IMR-90 (cell line): ENCODE results near the gene CD38. TPM values are rescaled to one million over a fixed set of nuclear protein-coding genes. Genes with fewer than 3 reads are reported as not detected.

Experiments
- ATAC-seq: fragments of 200-7000 bp; cut with Tn5 transposase; 2 replicates; pipeline ENCODE4 v1.9.1; 2020; ENCODE audit warnings: low read depth, mild to moderate bottlenecking, moderate library complexity
- BruUV-seq: library from RNA; stranded (reverse); fragments of 400-500 nt; replicated peaks from 2 replicates; lab custom pipeline; 2021; lab: Mats Ljungman, UMichigan
- CTCF ChIA-PET: fragments of 300-600 bp; formaldehyde crosslinking; extraction: SDS; loops from one replicate; lab custom pipeline; 2021; ENCODE audit warnings: antibody characterized with exemption; lab: Yijun Ruan, JAX
- POLR2A ChIA-PET: fragments of 300-600 bp; sonication (Branson Sonifier 250); formaldehyde crosslinking; loops from one replicate; lab custom pipeline; 2022; ENCODE audit warnings: antibody characterized with exemption; ENCODE audit not compliant: unreplicated experiment; lab: Charles Lee
- DNase-seq: peaks from one replicate; pipeline ENCODE4 v3.0.0; 2013
- H2AFZ ChIP-seq: replicated peaks from 2 replicates; pipeline ENCODE3; 2013; ENCODE audit warnings: low read length, mild to moderate bottlenecking; ENCODE audit not compliant: poor library complexity
- H2AK5ac ChIP-seq: 2 replicates; pipeline ENCODE4 v1.6.1; 2013; ENCODE audit warnings: low read depth, low read length, inconsistent platforms
- H2AK9ac ChIP-seq: replicated peaks from 2 replicates; pipeline ENCODE3; 2013; ENCODE audit warnings: mild to moderate bottlenecking, low read depth, low read length, moderate library complexity; ENCODE audit not compliant: poor library complexity
- H2BK120ac ChIP-seq: 2 replicates; pipeline ENCODE4 v1.6.1; 2013; ENCODE audit warnings: low read depth, low read length, inconsistent platforms
- H2BK15ac ChIP-seq: 3 replicates; pipeline ENCODE4 v1.6.1; 2013; ENCODE audit warnings: low read depth, low read length, inconsistent platforms
- H2BK20ac ChIP-seq: 2 replicates; pipeline ENCODE4 v1.6.1; 2013; ENCODE audit warnings: low read depth, mild to moderate bottlenecking, inconsistent platforms, low read length, moderate library complexity
- H2BK5ac ChIP-seq: 2 replicates; pipeline ENCODE4 v1.6.1; 2013; ENCODE audit warnings: mild to moderate bottlenecking, low read depth, low read length, inconsistent platforms; ENCODE audit not compliant: poor library complexity, severe bottlenecking
- H3K14ac ChIP-seq: replicated peaks from 2 replicates; pipeline ENCODE4 v1.6.1; 2013; ENCODE audit warnings: low read depth, low read length, inconsistent platforms
- H3K18ac ChIP-seq: 2 replicates; pipeline ENCODE4 v1.6.1; 2013; ENCODE audit warnings: low read depth, low read length, control low read depth
- H3K23ac ChIP-seq: 2 replicates; pipeline ENCODE4 v1.6.1; 2013; ENCODE audit warnings: low read depth, low read length, inconsistent platforms
- H3K27ac ChIP-seq: 2 replicates; pipeline ENCODE4 v1.5.1; 2013; ENCODE audit warnings: mild to moderate bottlenecking, control low read depth, low read length; ENCODE audit not compliant: insufficient read depth
- H3K27me3 ChIP-seq: 2 replicates; pipeline ENCODE4 v1.6.1; 2013; ENCODE audit warnings: low read length; ENCODE audit not compliant: control insufficient read depth, insufficient read depth
- H3K36me3 ChIP-seq: 2 replicates; pipeline ENCODE4 v1.6.1; 2013; ENCODE audit warnings: low read length, mixed read lengths; ENCODE audit not compliant: control insufficient read depth, insufficient read depth
- H3K4ac ChIP-seq: 2 replicates; pipeline ENCODE4 v1.6.1; 2013; ENCODE audit warnings: low read depth, low read length, inconsistent platforms
- H3K4me1 ChIP-seq: 2 replicates; pipeline ENCODE4 v1.6.1; 2013; ENCODE audit warnings: low read length, mixed read lengths; ENCODE audit not compliant: control insufficient read depth, insufficient read depth
- H3K4me2 ChIP-seq: 2 replicates; pipeline ENCODE4 v1.6.1; 2013; ENCODE audit warnings: low read depth, mild to moderate bottlenecking, control low read depth, low read length, moderate library complexity
- H3K4me3 ChIP-seq: 2 replicates; pipeline ENCODE4 v1.5.1; 2013; ENCODE audit warnings: low read depth, mild to moderate bottlenecking, control low read depth, low read length, moderate library complexity; ENCODE audit not compliant: insufficient read depth
- H3K56ac ChIP-seq: 2 replicates; pipeline ENCODE4 v1.6.1; 2013; ENCODE audit warnings: low read length, inconsistent platforms; ENCODE audit not compliant: insufficient read depth; ENCODE audit errors: extremely low read depth
- H3K79me1 ChIP-seq, 2 experiments: 2 replicates each; pipeline ENCODE4 v1.6.1; 2013; ENCODE audit warnings: low read length in 2 of 2, inconsistent platforms in 1 of 2, low read depth in 1 of 2
- H3K9ac ChIP-seq: 2 replicates; pipeline ENCODE4 v1.6.1; 2013; ENCODE audit warnings: low read depth, low read length, control low read depth
- H3K9me1 ChIP-seq: 2 replicates; pipeline ENCODE4 v1.6.1; 2013; ENCODE audit warnings: low read length, inconsistent platforms; ENCODE audit not compliant: insufficient read depth
- H3K9me3 ChIP-seq: 2 replicates; pipeline ENCODE4 v1.6.1; 2013; ENCODE audit warnings: low read length; ENCODE audit not compliant: control insufficient read depth, insufficient read depth
- H4K20me1 ChIP-seq: 2 replicates; pipeline ENCODE4 v1.6.1; 2013; ENCODE audit warnings: low read length, inconsistent platforms; ENCODE audit not compliant: insufficient read depth
- H4K5ac ChIP-seq: 2 replicates; pipeline ENCODE4 v1.6.1; 2013; ENCODE audit warnings: mild to moderate bottlenecking, low read depth, low read length, control low read depth
- H4K8ac ChIP-seq, 2 experiments: 2 replicates each; pipeline ENCODE4 v1.6.1; 2013; ENCODE audit warnings: low read depth in 2 of 2, low read length in 2 of 2, control low read depth in 1 of 2, inconsistent platforms in 1 of 2
- H4K91ac ChIP-seq: 2 replicates; pipeline ENCODE4 v1.6.1; 2013; ENCODE audit warnings: low read depth, low read length, inconsistent platforms; ENCODE audit not compliant: insufficient read depth
- MAZ ChIP-seq: IDR thresholded peaks from 2 replicates; pipeline ENCODE4 v1.6.1; 2012; ENCODE audit warnings: low read depth, mild to moderate bottlenecking, low read length, improper control_type of control experiment, moderate library complexity, borderline replicate concordance
- WGBS, 2 experiments: methylation state at CpG; one replicate each; pipeline versions ENCODE4 v1.1.5 to v1.1.7; 2013; ENCODE audit warnings: missing lambda C conversion rate in 2 of 2; ENCODE audit not compliant: insufficient read length in 1 of 2; ENCODE audit errors: extremely low coverage in 2 of 2; 5-methylcytosine and 5-hydroxymethylcytosine counted together
- dilution Hi-C: fragments of 300-500 bp; cut with HindIII; formaldehyde crosslinking; loops from one replicate; pipeline ENCODE4 v1.14.3; 2018; ENCODE audit warnings: low sequenced_read_pairs; ENCODE audit not compliant: unreplicated experiment
- in situ Hi-C: fragments of 300-500 bp; cut with MboI; formaldehyde crosslinking; loops from 3 replicates; pipeline ENCODE4 v1.14.3; 2019; ENCODE audit warnings: low sequenced_read_pairs, inconsistent platforms, mixed read lengths
- intact Hi-C: fragments of 100-400 bp; cut with micrococcal nuclease; formaldehyde crosslinking; loops from 2 replicates; pipeline ENCODE4 v1.10.0; 2022
- polyA plus RNA-seq, 3 experiments: library from polyadenylated mRNA; depleted of rRNA; stranded (reverse); fragments of >200 nt; gene quantifications; 2 replicates each; pipeline ENCODE4 v1.2.3, GENCODE V29; 2012; ENCODE audit warnings: low replicate concordance in 1 of 3
- total RNA-seq: library from RNA; depleted of rRNA; stranded (reverse); fragments of >200 nt; gene quantifications from 2 replicates; pipeline ENCODE4 v1.2.3, GENCODE V29; 2012

CD38 gene
- total and polyA plus RNA-seq, 2 of the 4 experiments (the other 2 are of a cell fraction) = not detected

GRCh38 chr4:15779809-15780208, 1.7 kb downstream of the CD38 start:
- Histone ChIP-seq H3K27ac (no peak overlapping the region), H3K79me1 (no peaks in the 10 kb centered on the region), H3K36me3 (no peaks in the 10 kb centered on the region), H3K56ac (no peak overlapping the region), H3K9ac (no peak overlapping the region), H2BK120ac (no peak overlapping the region), H2BK20ac (no peak overlapping the region), H3K4me3 (no peak overlapping the region; the same call in 1 of the 2 replicates), H4K91ac (no peak overlapping the region), H3K27me3 (peaks cover 52% of the 10 kb centered on the region), H3K23ac (no peak overlapping the region), H2AFZ (no peak overlapping the region), H4K5ac (no peak overlapping the region), H4K8ac (no peak overlapping the region), H3K14ac (no peak overlapping the region), H3K9me1 (no peaks in the 10 kb centered on the region), H3K4ac (no peak overlapping the region), H2BK15ac (no peak overlapping the region), H2AK9ac (no peak overlapping the region), H4K20me1 (no peaks in the 10 kb centered on the region), H3K9me3 (no peaks in the 10 kb centered on the region), H2AK5ac (no peak overlapping the region), H3K4me2 (no peak overlapping the region), H3K18ac (no peak overlapping the region), H2BK5ac (no peak overlapping the region), H3K4me1 (no peaks in the 10 kb centered on the region; the same call in 1 of the 2 replicates)
- no peak for TF ChIP-seq MAZ
- ChIA-PET POLR2A (no interaction called here), CTCF (interaction anchor here (0.6 kb wide), 1 partner anchor 13 kb away, joined by 3 read pairs; no protein-coding TSS in a partner anchor)
- dilution Hi-C loops = no loop called here
- no TSS peak for BruUV-seq
- ATAC-seq (no peak), DNase-seq (no peak)
- in situ Hi-C loops = no loop called here
- intact Hi-C loops = no loop called here
- WGBS, 2 experiments = no CpG with 5 or more reads among the region's 1 CpG
